BLaER1 (cell line): ENCODE data around the gene MUC6.

ENCODE experiments used
- H3K27ac ChIP-seq: shearing (Covaris generic); formaldehyde crosslinking; 2 replicates; pipeline ENCODE4 v1.8.1; 2022
- H3K27me3 ChIP-seq: shearing (Covaris generic); formaldehyde crosslinking; 2 replicates; pipeline ENCODE4 v1.8.1; 2022
- H3K36me3 ChIP-seq: shearing (Covaris generic); formaldehyde crosslinking; 2 replicates; pipeline ENCODE4 v1.8.1; 2022
- H3K4me1 ChIP-seq: shearing (Covaris generic); formaldehyde crosslinking; 2 replicates; pipeline ENCODE4 v1.8.1; 2022
- H3K4me2 ChIP-seq: shearing (Covaris generic); formaldehyde crosslinking; 2 replicates; pipeline ENCODE4 v1.8.1; 2022
- H3K4me3 ChIP-seq: shearing (Covaris generic); formaldehyde crosslinking; 2 replicates; pipeline ENCODE4 v1.8.1; 2022
- H3K9ac ChIP-seq: shearing (Covaris generic); formaldehyde crosslinking; 2 replicates; pipeline ENCODE4 v1.8.1; 2022
- H3K9me3 ChIP-seq: shearing (Covaris generic); formaldehyde crosslinking; 2 replicates; pipeline ENCODE4 v1.8.1; 2022
- H4K20me1 ChIP-seq: shearing (Covaris generic); formaldehyde crosslinking; 2 replicates; pipeline ENCODE4 v1.8.1; 2022
- Cebpa-rat ChIP-seq: shearing (Covaris generic); IDR thresholded peaks from 2 replicates; pipeline ENCODE4 v1.8.1; 2022

The MUC6 gene

GRCh38 chr11:972523-973211, 63.9 kb downstream of the MUC6 start:
- no peak for TF ChIP-seq Cebpa-rat
- H3K9me3 ChIP-seq: no peaks in the 10 kb centered on the region
- peaks cover 93% of the 10 kb centered on the region for H3K4me1 ChIP-seq
- H3K4me3 ChIP-seq: peak overlapping the region; percentile 20; the same call in 1 of the 2 replicates
- peaks cover 89% of the 10 kb centered on the region for H4K20me1 ChIP-seq
- peak overlapping the region; percentile 44 for H3K9ac ChIP-seq
- H3K4me2 ChIP-seq: peak overlapping the region; percentile 87
- H3K36me3 ChIP-seq: peaks cover 47% of the 10 kb centered on the region
- no peaks in the 10 kb centered on the region for H3K27me3 ChIP-seq
- H3K27ac ChIP-seq: peak overlapping the region; percentile 76

- Histone ChIP-seq H4K20me1 (peaks cover 89% of the 10 kb centered on the region), H3K27ac (peak overlapping the region; percentile 76), H3K4me2 (peak overlapping the region; percentile 87), H3K27me3 (no peaks in the 10 kb centered on the region), H3K9me3 (no peaks in the 10 kb centered on the region), H3K36me3 (peaks cover 39% of the 10 kb centered on the region), H3K4me3 (no peak overlapping the region; the same call in 1 of the 2 replicates), H3K4me1 (peaks cover 93% of the 10 kb centered on the region), H3K9ac (peak overlapping the region; percentile 44)
- TF ChIP-seq Cebpa-rat: no peak
These were observed 64.7 kb downstream of the MUC6 start for GRCh38 chr11:971731-972365.

- H3K4me2 ChIP-seq: peak overlapping the region; percentile 87
These were observed 65.3 kb downstream of the MUC6 start for GRCh38 chr11:971092-971690.

DNA sequence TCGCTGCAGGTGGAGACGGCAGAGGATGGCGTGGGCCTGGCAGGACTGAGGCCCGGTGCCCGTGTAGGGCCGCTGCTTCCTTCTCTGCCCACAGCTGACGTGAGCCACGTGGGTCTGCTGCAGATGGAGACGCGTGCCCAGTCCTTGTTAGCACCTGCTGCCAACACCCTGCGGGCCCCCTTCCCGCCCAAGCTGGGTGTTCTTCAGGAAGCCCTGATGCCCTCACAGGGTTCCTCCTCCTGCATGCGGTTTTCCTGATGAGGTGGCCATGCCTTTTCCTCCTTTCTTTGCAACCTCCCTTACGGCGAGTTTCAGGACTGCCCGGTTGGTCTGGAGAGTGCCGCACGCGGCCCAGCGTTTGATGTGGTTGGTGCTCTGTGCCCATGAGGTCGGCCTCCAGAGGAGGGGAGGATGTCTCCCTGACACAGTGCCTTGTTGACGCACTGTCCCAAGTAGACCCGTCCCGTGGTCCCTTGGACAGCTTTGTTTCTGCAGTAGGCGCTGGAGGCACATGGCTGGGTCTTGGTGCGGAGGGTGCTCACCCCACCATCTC, 66.1 kb downstream of the MUC6 start:
- no peak for TF ChIP-seq Cebpa-rat
- no peaks in the 10 kb centered on the region for H3K9me3 ChIP-seq
- peak overlapping the region; percentile 41 for H3K4me3 ChIP-seq
- H4K20me1 ChIP-seq: peaks cover 88% of the 10 kb centered on the region
- peaks cover 93% of the 10 kb centered on the region for H3K4me1 ChIP-seq
- peak overlapping the region; percentile 87 for H3K4me2 ChIP-seq
- H3K27me3 ChIP-seq: no peaks in the 10 kb centered on the region
- peak overlapping the region; percentile 76 for H3K27ac ChIP-seq
- peaks cover 45% of the 10 kb centered on the region for H3K36me3 ChIP-seq
- H3K9ac ChIP-seq: peak overlapping the region; percentile 62

More at GRCh38 chr11:971092-971690, 65.3 kb downstream of the MUC6 start:
- Histone ChIP-seq H3K9me3 (no peaks in the 10 kb centered on the region), H3K27ac (peak overlapping the region; percentile 76), H3K4me3 (peak overlapping the region; percentile 41; the same call in 1 of the 2 replicates), H3K4me1 (peaks cover 93% of the 10 kb centered on the region), H3K9ac (peak overlapping the region; percentile 44; the same call in 1 of the 2 replicates), H4K20me1 (peaks cover 91% of the 10 kb centered on the region), H3K27me3 (no peaks in the 10 kb centered on the region), H3K36me3 (peaks cover 41% of the 10 kb centered on the region)
- TF ChIP-seq Cebpa-rat: no peak

DNA sequence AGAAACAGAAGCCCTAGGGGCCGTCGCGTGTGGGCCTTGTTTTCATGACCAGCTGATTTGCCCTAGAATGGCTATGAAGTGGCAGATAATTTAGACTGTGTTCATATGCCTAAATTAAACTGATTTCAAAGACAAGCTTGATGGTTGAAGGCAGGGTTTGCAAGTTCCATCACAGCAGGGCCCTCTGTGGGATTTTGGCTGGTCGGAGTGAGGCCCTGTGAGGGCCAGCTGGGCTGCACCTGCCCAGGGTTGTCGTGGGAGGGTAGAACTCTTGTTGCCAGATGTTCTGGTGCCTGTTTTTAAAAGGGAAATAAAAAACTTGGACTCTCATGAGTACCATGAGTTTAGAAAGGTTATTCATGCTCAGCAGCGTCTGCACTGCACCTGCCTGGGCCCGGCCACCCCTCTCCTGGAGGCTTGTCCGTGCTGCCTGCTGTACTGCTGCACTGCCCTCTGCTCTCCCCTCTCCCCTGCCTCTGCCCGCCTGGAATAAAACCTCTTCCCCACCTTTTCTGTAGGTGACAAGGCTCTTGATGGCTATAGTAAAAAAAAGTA, 66.8 kb downstream of the MUC6 start:
- Histone ChIP-seq H3K27ac (peak overlapping the region; percentile 76), H3K27me3 (no peaks in the 10 kb centered on the region), H3K4me1 (peaks cover 92% of the 10 kb centered on the region), H3K4me2 (peak overlapping the region; percentile 87), H4K20me1 (peaks cover 83% of the 10 kb centered on the region), H3K36me3 (peaks cover 42% of the 10 kb centered on the region), H3K9me3 (no peaks in the 10 kb centered on the region), H3K9ac (peak overlapping the region; percentile 62), H3K4me3 (peak overlapping the region; percentile 41; the same call in 1 of the 2 replicates)
- TF ChIP-seq Cebpa-rat: no peak

GRCh38 chr11:968822-969221, 67.7 kb downstream of the MUC6 start:
- Histone ChIP-seq H3K27me3 (no peaks in the 10 kb centered on the region), H3K9ac (peak overlapping the region; percentile 34), H3K27ac (peak overlapping the region; percentile 76), H3K4me2 (peak overlapping the region; percentile 87), H3K4me1 (peaks cover 85% of the 10 kb centered on the region), H3K9me3 (no peaks in the 10 kb centered on the region), H3K36me3 (peaks cover 41% of the 10 kb centered on the region), H3K4me3 (peak overlapping the region; percentile 45), H4K20me1 (peaks cover 86% of the 10 kb centered on the region)
- no peak for TF ChIP-seq Cebpa-rat

DNA sequence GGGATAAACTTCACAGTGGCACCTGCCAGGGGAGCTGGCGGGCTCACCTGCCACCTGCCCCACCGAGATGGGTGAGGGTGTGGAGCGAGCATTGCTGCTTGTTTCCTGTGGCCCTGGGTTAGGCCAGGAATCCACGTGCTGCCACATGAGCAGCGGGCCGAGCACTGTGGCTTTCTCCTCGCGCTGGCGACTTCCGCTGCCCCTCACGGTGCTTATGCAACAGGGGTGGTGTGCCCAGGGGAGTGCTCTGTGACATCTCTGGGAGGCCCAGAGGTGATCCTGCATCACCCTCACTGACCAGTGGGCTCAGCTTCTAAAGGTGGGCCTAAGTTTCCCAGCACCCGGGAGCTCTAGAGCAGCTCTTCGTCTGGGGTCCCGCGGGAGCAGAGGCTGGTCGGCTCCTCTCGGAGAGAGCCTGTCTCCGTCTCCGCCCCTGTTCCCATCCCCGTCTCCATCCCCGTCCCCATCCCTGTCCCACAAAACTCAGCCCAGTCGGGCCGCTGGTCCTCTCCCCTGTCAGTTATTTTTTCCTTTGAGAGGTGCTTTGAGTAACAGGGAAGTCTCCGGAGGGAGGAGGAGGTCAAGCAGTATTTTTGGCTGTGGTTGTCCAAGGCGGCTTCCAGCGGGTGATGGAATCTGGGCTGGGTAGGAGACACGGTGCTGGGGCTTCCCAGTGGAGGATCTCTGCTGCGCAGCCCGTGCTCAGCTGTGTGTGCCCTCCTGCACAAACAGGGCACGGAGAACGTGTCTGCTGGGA, 68.3 kb downstream of the MUC6 start:
- peak; percentile 72; the same call in 1 of the 2 replicates for TF ChIP-seq Cebpa-rat
- peak overlapping the region; percentile 34 for H3K9ac ChIP-seq
- no peaks in the 10 kb centered on the region for H3K9me3 ChIP-seq
- H3K4me3 ChIP-seq: peak overlapping the region; percentile 45
- peaks cover 46% of the 10 kb centered on the region for H3K36me3 ChIP-seq
- H3K27me3 ChIP-seq: no peaks in the 10 kb centered on the region
- H3K4me2 ChIP-seq: peak overlapping the region; percentile 87
- peak overlapping the region; percentile 76 for H3K27ac ChIP-seq
- peaks cover 83% of the 10 kb centered on the region for H4K20me1 ChIP-seq
- peaks cover 79% of the 10 kb centered on the region for H3K4me1 ChIP-seq

DNA sequence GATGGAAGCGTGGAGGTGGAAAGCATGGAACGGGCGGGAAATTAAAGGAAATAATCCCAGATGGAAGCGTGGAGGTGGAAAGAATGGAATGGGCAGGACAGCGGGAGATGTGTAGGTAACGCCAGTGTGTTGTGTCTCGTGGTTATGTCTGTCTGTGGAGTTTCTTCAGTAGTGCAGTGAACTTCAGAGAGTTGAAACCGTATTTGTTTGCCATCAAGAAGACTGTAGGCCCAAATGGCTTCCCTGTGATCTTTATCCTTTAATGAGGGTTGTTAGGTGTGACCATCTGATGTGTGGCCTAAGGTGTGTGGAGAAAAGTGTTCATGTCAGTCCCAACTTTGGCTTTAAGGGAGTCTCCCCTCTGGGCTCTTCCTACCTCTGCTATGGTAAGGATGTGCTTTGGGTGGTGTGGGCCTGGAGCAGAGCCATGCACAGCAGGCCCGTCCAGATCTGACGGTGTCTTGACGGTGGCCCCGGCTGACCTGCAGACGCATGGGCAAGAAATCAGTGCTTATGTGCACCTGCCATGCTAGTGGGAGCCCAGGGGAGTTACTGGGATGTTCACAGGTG, 71.2 kb downstream of the MUC6 start:
- no peak overlapping the region for H3K27ac ChIP-seq
- H4K20me1 ChIP-seq: peaks cover 76% of the 10 kb centered on the region
- H3K36me3 ChIP-seq: peaks cover 59% of the 10 kb centered on the region

More for the DNA sequence above, 71.2 kb downstream of the MUC6 start:
- no peaks in the 10 kb centered on the region for H3K9me3 ChIP-seq
- H3K9ac ChIP-seq: no peak overlapping the region
- TF ChIP-seq Cebpa-rat: no peak
- peak overlapping the region; percentile 47; the same call in 1 of the 2 replicates for H3K4me2 ChIP-seq
- H3K4me3 ChIP-seq: no peak overlapping the region
- H3K27me3 ChIP-seq: no peaks in the 10 kb centered on the region
- H3K4me1 ChIP-seq: peaks cover 50% of the 10 kb centered on the region
